ENCODE results near the gene CHCHD4. TPM values are rescaled to one million over a fixed set of nuclear protein-coding genes. Genes with fewer than 3 reads are reported as not detected.

The CHCHD4 gene
- total and polyA plus RNA-seq, 2 of the 8 experiments (the other 6 are each of a cell fraction or from before 2014, with no cell fraction given) = 15.0 to 22.3 TPM

- no peaks in the 10 kb centered on the region for H3K27me3 ChIP-seq (replicated peaks in 1 of 4; ENCODE audit: control insufficient read depth in 3 of 4, extremely low read depth in 1 of 4, insufficient read depth in 3 of 4, low read length in 3 of 4)
- CTCF ChIA-PET (ENCODE audit: partially characterized antibody) = interaction anchor here (0.8 to 2.0 kb wide), 2 partner anchors 9 to 13 kb away, joined by 3 to 5 read pairs; no protein-coding TSS in a partner anchor
- H3K79me2 ChIP-seq (ENCODE audit: control insufficient read depth in 1 of 2, insufficient read depth in 2 of 2, low read length in 2 of 2) = no peaks in the 10 kb centered on the region
- TF ChIP-seq EGR1 (IDR thresholded peaks at IDR 0.05; ENCODE audit: borderline replicate concordance, low read depth, low read length) = no peak
- no peak for TF ChIP-seq RBBP5 (IDR thresholded peaks at IDR 0.05; ENCODE audit: borderline replicate concordance, low read depth, low read length)
- TF ChIP-seq ATF3 (IDR thresholded peaks at IDR 0.05; ENCODE audit: insufficient read depth, low read depth, low read length) = no peak
- no peak for TF ChIP-seq ZNF274 (IDR thresholded peaks at IDR 0.05; ENCODE audit: borderline replicate concordance, extremely low read depth, low read length)
- TF ChIP-seq CTBP2 (IDR thresholded peaks at IDR 0.05; ENCODE audit: borderline replicate concordance, insufficient read depth, insufficient read length, low read length) = no peak
- TF ChIP-seq SRF (IDR thresholded peaks at IDR 0.05; ENCODE audit: low read depth, low read length) = no peak
- no peak for TF ChIP-seq KDM5A (IDR thresholded peaks at IDR 0.05; ENCODE audit: low read length)
- TF ChIP-seq POLR2A (IDR thresholded peaks at IDR 0.05; ENCODE audit: control extremely low read depth in 1 of 2, low read depth in 2 of 2, low read length in 2 of 2) = no peak
- TF ChIP-seq HDAC2 (IDR thresholded peaks at IDR 0.05; ENCODE audit: borderline replicate concordance in 1 of 2, low read depth in 2 of 2, low read length in 2 of 2) = no peak
- no peak for TF ChIP-seq CHD2 (IDR thresholded peaks at IDR 0.05; ENCODE audit: low read length)
- no peak for TF ChIP-seq BACH1 (IDR thresholded peaks at IDR 0.05; ENCODE audit: low read length)
- no peak for TF ChIP-seq NRF1 (IDR thresholded peaks at IDR 0.05; ENCODE audit: low read depth, low read length)
- no peak for TF ChIP-seq EP300 (IDR thresholded peaks at IDR 0.05; ENCODE audit: borderline replicate concordance in 1 of 2, low read depth in 2 of 2, low read length in 2 of 2)
- TF ChIP-seq BCL11A (IDR thresholded peaks at IDR 0.05; ENCODE audit: low read depth in 2 of 2, low read length in 2 of 2) = no peak
Observed at GRCh38 chr3:14157951-14158350, 33.3 kb upstream of the CHCHD4 start.

More at GRCh38 chr3:14157951-14158350, 33.3 kb upstream of the CHCHD4 start:
- H4K8ac ChIP-seq (ENCODE audit: extremely low read depth, insufficient read depth, low read length) = no peak overlapping the region
- no peak overlapping the region for H2BK5ac ChIP-seq (ENCODE audit: low read depth, low read length)
- no peak overlapping the region for H2BK20ac ChIP-seq (ENCODE audit: low read length)
- no peaks in the 10 kb centered on the region for H3K4me1 ChIP-seq (replicated peaks in 1 of 4; ENCODE audit: control insufficient read depth in 3 of 4, insufficient read depth in 4 of 4, low read length in 3 of 4)
- no peak overlapping the region for H3K27ac ChIP-seq (ENCODE audit: low read depth, low read length)
- H4K91ac ChIP-seq (replicated peaks; ENCODE audit: insufficient read length, low read length) = no peak overlapping the region
- H2BK12ac ChIP-seq (ENCODE audit: low read depth, low read length) = no peak overlapping the region
- H3K4ac ChIP-seq (replicated peaks; ENCODE audit: insufficient read length, low read depth, low read length) = no peak overlapping the region
- H2AFZ ChIP-seq (ENCODE audit: low read length) = no peak overlapping the region
- no peak overlapping the region for H3K4me2 ChIP-seq (ENCODE audit: insufficient read depth in 1 of 2, low read depth in 2 of 2, low read length in 2 of 2)
- no peak overlapping the region for H3K18ac ChIP-seq (ENCODE audit: extremely low read depth, low read length)
- DNase-seq (ENCODE audit: low read depth in 1 of 2, low spot score in 2 of 2) = no peak
- H2BK15ac ChIP-seq (ENCODE audit: low read length) = no peak overlapping the region
- H3K9ac ChIP-seq (replicated peaks in 1 of 4; ENCODE audit: extremely low read depth in 1 of 4, low read depth in 3 of 4, low read length in 3 of 4) = no peak overlapping the region
- no peak overlapping the region for H4K5ac ChIP-seq (ENCODE audit: insufficient read length, low read depth, low read length)
- H3K23me2 ChIP-seq (ENCODE audit: low read depth, low read length) = no peaks in the 10 kb centered on the region; the same call in 1 of the 2 replicates
- no peaks in the 10 kb centered on the region for H3K79me1 ChIP-seq (ENCODE audit: low read depth, low read length)
- no peak overlapping the region for H3K14ac ChIP-seq (ENCODE audit: insufficient read length)
- no peak for FAIRE-seq
- H3K56ac ChIP-seq (replicated peaks; ENCODE audit: insufficient read length, low read depth, low read length) = no peak overlapping the region
- H2BK120ac ChIP-seq (replicated peaks; ENCODE audit: low read depth, low read length) = no peak overlapping the region
- H4K20me1 ChIP-seq (replicated peaks in 1 of 2; ENCODE audit: control insufficient read depth in 1 of 2, insufficient read depth in 2 of 2, low read length in 2 of 2) = peaks cover 0 to 2% of the 10 kb centered on the region in 2 experiments
- no peak overlapping the region for H2AK5ac ChIP-seq (ENCODE audit: low read depth, low read length)
- H3K9me3 ChIP-seq (ENCODE audit: insufficient read depth in 2 of 2, low read depth in 1 of 2, low read length in 1 of 2) = no peaks in the 10 kb centered on the region
- H3K4me3 ChIP-seq (ENCODE audit: extremely low read depth in 1 of 4, insufficient read depth in 2 of 4, low read depth in 3 of 4, low read length in 4 of 4) = no peak overlapping the region
- H3K36me3 ChIP-seq (ENCODE audit: control insufficient read depth in 2 of 4, insufficient read depth in 4 of 4, low read length in 3 of 4) = peaks cover 18 to 57% (median 44%) of the 10 kb centered on the region in 4 experiments; a peak in 7 of 8 replicates
- POLR2A ChIA-PET (ENCODE audit: partially characterized antibody) = interaction anchor here (0.7 kb wide), 1 partner anchor 9 kb away, joined by 3 read pairs; no protein-coding TSS in a partner anchor
- H3K23ac ChIP-seq (ENCODE audit: insufficient read length) = no peak overlapping the region
- WGBS, 2 experiments (ENCODE audit: extremely low coverage in 1 of 2, insufficient coverage in 1 of 2, insufficient read length in 1 of 2, insufficient replicate concordance in 2 of 2, low coverage in 1 of 2, low lambda C conversion rate in 2 of 2, missing lambda C conversion rate in 1 of 2) = 91% methylated on average over 9 of the region's 9 CpGs; no CpG with 5 or more reads in 1 of the 2 experiments

All from H1 (cell line).